PC-9 (cell line): Measurements from ENCODE around the gene FBN3.

Experiments
- EZH2 ChIP-seq: fragments of 200-600 bp; sonication (generic); IDR thresholded peaks from 2 replicates; pipeline ENCODE4 v1.8.0; 2017; ENCODE audit warnings: antibody characterized with exemption, low read depth
- TF ChIP-seq, protein P1 (sequence below): fragments of 200-600 bp; sonication (generic); conservative IDR thresholded peaks from 2 replicates; pipeline ENCODE4 v1.6.1; 2017; ENCODE audit warnings: mixed run types, antibody characterized with exemption, mild to moderate bottlenecking, moderate library complexity

DNA sequence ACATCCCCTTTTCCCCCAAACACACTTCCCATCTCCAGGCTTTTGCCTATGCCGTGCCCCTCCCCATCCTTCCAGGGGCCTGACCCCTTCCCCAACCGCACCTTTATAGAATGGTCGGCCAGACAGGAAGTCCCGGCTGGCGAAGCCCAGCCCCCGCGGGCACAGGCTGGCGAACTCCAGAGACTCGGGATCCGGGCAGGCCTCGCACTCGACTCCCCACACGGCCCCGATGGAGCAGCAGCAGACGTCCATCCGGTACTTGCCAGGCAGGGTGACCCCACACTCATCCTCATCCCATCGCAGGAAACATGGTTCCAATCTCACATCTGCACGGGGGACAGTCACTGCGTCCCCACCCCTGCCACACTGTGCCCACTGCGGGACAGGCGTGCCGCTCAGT, 25.7 kb downstream of the FBN3 start:
- TF ChIP-seq EZH2: no peak
- TF ChIP-seq, protein P1, sequence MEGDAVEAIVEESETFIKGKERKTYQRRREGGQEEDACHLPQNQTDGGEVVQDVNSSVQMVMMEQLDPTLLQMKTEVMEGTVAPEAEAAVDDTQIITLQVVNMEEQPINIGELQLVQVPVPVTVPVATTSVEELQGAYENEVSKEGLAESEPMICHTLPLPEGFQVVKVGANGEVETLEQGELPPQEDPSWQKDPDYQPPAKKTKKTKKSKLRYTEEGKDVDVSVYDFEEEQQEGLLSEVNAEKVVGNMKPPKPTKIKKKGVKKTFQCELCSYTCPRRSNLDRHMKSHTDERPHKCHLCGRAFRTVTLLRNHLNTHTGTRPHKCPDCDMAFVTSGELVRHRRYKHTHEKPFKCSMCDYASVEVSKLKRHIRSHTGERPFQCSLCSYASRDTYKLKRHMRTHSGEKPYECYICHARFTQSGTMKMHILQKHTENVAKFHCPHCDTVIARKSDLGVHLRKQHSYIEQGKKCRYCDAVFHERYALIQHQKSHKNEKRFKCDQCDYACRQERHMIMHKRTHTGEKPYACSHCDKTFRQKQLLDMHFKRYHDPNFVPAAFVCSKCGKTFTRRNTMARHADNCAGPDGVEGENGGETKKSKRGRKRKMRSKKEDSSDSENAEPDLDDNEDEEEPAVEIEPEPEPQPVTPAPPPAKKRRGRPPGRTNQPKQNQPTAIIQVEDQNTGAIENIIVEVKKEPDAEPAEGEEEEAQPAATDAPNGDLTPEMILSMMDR: no peak
